ENCODE data around the gene ACAA2. TPM values are rescaled to one million over a fixed set of nuclear protein-coding genes. Genes with fewer than 3 reads are reported as not detected.
A peak's percentile ranks its signal among the peaks of the same experiment; 100 is the strongest.

ACAA2 gene
- total RNA-seq, 1 experiment from 2014 or later, result 18.2 TPM

DNA sequence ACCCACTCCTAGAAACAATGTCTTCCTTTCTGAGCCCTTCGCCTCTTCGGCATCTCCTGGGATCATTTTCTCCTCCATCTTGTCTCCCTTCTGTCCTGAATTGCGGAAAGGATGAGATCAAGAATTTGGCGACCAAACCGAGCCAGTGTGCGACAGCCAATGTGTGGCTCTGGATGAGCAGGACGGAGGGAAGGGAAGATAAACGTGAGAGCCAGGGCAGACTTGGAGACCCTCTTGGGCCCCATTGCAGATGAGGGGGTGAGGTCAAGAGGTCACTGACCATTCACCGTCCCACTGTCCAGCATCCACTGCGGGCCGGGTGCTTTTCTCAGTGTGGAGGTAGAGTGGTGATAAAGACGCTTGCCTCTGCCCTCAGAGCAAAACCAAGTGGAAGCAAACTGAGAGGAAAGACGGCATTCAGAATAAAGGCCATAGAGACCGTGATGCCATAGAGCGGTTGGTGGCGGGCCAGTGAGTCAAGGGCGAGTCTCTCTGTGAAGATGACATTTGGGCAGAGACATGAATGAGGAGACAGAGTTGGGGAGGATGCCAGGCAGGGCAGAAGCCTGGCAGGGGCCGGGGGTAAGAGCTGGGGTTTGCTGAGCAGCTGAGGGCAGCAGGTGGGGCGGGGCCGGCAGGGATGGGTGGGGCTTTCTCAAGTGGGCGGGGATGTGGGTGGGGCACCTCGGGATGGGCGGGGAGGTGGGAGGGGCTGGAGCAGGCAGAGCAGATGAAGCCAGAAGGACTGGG is 55.6 kb downstream of the ACAA2 start:
- no peak for TF ChIP-seq SP1 (IDR thresholded peaks at IDR 0.05; ENCODE audit: low read depth)
- TF ChIP-seq RAD21 (IDR thresholded peaks at IDR 0.05; ENCODE audit: low read depth), result no peak
- TF ChIP-seq ELF1 (IDR thresholded peaks at IDR 0.05; ENCODE audit: borderline replicate concordance, low read depth), result no peak
- no peak for TF ChIP-seq EGR1 (IDR thresholded peaks at IDR 0.05; ENCODE audit: low read depth)

DNA sequence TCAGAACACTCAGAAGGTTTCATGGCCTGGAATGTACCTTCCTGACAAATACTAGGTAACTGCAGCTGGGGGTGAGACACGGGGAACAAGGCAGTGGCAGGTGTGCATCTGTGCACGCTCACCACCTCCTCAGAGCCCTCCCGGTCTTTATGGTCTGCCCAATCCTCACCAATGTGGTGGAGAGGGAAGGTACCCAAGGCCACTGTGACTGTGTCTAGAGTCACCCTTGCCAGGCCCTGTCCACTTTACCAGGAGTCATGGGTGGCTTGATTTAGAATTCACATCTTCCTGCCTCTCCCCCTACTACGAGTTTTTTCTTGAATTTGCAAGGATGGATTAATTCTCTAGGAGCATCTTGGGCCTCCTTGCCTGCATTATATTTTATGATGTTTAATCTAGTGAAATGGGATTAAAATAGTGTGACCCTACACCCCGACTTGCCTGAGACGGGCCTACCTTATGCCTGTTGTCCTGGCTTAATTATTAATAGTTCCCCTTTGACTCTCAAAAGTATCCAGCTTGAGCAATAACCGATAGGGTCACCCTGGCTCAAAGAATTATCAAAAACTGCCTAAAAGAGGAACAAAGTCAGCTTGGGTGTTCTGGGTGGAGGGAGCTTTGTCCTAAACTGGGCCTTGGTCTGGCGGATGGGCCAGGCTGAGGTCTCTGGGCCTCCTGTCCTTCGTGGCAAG is 56.5 kb downstream of the ACAA2 start:
- Histone ChIP-seq H3K4me3 (replicated peaks in 1 of 2; ENCODE audit: low read depth in 1 of 2, low read length in 2 of 2) (no peak overlapping the region), H3K27me3 (ENCODE audit: insufficient read depth, low read length) (no peaks in the 10 kb centered on the region; the same call in 1 of the 2 replicates), H3K9ac (ENCODE audit: low read length) (no peak overlapping the region), H2AFZ (ENCODE audit: low read depth, low read length, poor library complexity, severe bottlenecking) (no peak overlapping the region), H3K4me1 (ENCODE audit: control insufficient read depth in 1 of 2, insufficient read depth in 2 of 2, low read length in 2 of 2) (peaks cover 2 to 3% of the 10 kb centered on the region in 2 experiments; a peak in 1 of 4 replicates), H3K36me3 (ENCODE audit: control insufficient read depth in 1 of 2, insufficient read depth in 2 of 2, low read length in 2 of 2) (no peaks in the 10 kb centered on the region), H3K4me2 (ENCODE audit: low read length) (no peak overlapping the region), H3K9me2 (ENCODE audit: insufficient read depth) (no peaks in the 10 kb centered on the region), H3K9me3 (ENCODE audit: control insufficient read depth in 1 of 2, insufficient read depth in 1 of 2, low read depth in 1 of 2, low read length in 2 of 2) (no peaks in the 10 kb centered on the region), H4K20me1 (ENCODE audit: insufficient read depth) (no peaks in the 10 kb centered on the region), H3K27ac (ENCODE audit: low read depth, low read length) (no peak overlapping the region), H3K79me2 (ENCODE audit: insufficient read depth, low read length) (no peaks in the 10 kb centered on the region)
- intact Hi-C loops (cut with micrococcal nuclease), result no loop called here
- ChIA-PET CTCF (no interaction called here), POLR2A (no interaction called here), RAD21 (ENCODE audit: low non-redundant PET in 1 of 2, low total read pairs in 2 of 2, uncharacterized antibody in 2 of 2, unreplicated experiment in 2 of 2) (no interaction called here)
- BruUV-seq (replicated peaks), result no TSS peak
- TF ChIP-seq SP1 (IDR thresholded peaks at IDR 0.05; ENCODE audit: low read depth) (no peak), ZFX (IDR thresholded peaks at IDR 0.05) (no peak)
- TF ChIP-seq, protein P1, sequence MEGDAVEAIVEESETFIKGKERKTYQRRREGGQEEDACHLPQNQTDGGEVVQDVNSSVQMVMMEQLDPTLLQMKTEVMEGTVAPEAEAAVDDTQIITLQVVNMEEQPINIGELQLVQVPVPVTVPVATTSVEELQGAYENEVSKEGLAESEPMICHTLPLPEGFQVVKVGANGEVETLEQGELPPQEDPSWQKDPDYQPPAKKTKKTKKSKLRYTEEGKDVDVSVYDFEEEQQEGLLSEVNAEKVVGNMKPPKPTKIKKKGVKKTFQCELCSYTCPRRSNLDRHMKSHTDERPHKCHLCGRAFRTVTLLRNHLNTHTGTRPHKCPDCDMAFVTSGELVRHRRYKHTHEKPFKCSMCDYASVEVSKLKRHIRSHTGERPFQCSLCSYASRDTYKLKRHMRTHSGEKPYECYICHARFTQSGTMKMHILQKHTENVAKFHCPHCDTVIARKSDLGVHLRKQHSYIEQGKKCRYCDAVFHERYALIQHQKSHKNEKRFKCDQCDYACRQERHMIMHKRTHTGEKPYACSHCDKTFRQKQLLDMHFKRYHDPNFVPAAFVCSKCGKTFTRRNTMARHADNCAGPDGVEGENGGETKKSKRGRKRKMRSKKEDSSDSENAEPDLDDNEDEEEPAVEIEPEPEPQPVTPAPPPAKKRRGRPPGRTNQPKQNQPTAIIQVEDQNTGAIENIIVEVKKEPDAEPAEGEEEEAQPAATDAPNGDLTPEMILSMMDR (IDR thresholded peaks at IDR 0.05 in 2 of 3, conservative IDR thresholded peaks at IDR 0.05 in 1 of 3; ENCODE audit: borderline replicate concordance in 1 of 3, insufficient read depth in 1 of 3, low read depth in 2 of 3, low read length in 2 of 3), result no peak
- no peak for ATAC-seq
- no peak for DNase-seq (ENCODE audit: low read depth, low spot score)

More for the DNA sequence above, 55.6 kb downstream of the ACAA2 start:
- no peaks in the 10 kb centered on the region for H3K36me3 ChIP-seq (ENCODE audit: control insufficient read depth in 1 of 2, insufficient read depth in 2 of 2, low read length in 2 of 2)
- no peaks in the 10 kb centered on the region for H4K20me1 ChIP-seq (ENCODE audit: insufficient read depth)
- BruUV-seq (replicated peaks), result no TSS peak
- POLR2A ChIA-PET, result no interaction called here
- no peak overlapping the region for H2AFZ ChIP-seq (ENCODE audit: low read depth, low read length, poor library complexity, severe bottlenecking)
- H3K4me1 ChIP-seq (ENCODE audit: control insufficient read depth in 1 of 2, insufficient read depth in 2 of 2, low read length in 2 of 2), result peaks cover 2 to 3% of the 10 kb centered on the region in 2 experiments; a peak in 1 of 4 replicates
- H3K27ac ChIP-seq (ENCODE audit: low read depth, low read length), result no peak overlapping the region
- H3K9ac ChIP-seq (ENCODE audit: low read length), result no peak overlapping the region
- CTCF ChIA-PET, result no interaction called here
- no peaks in the 10 kb centered on the region for H3K79me2 ChIP-seq (ENCODE audit: insufficient read depth, low read length)
- H3K4me2 ChIP-seq (ENCODE audit: low read length), result no peak overlapping the region
- RAD21 ChIA-PET (ENCODE audit: low non-redundant PET in 1 of 2, low total read pairs in 2 of 2, uncharacterized antibody in 2 of 2, unreplicated experiment in 2 of 2), result no interaction called here
- ATAC-seq (peak; percentile 88), DNase-seq (ENCODE audit: low read depth, low spot score) (peak; percentile 28)
- no peaks in the 10 kb centered on the region for H3K27me3 ChIP-seq (ENCODE audit: insufficient read depth, low read length)
- no peaks in the 10 kb centered on the region for H3K9me3 ChIP-seq (ENCODE audit: control insufficient read depth in 1 of 2, insufficient read depth in 1 of 2, low read depth in 1 of 2, low read length in 2 of 2)
- intact Hi-C loops (cut with micrococcal nuclease), result no loop called here
- H3K9me2 ChIP-seq (ENCODE audit: insufficient read depth), result no peaks in the 10 kb centered on the region
- no peak overlapping the region for H3K4me3 ChIP-seq (replicated peaks in 1 of 2; ENCODE audit: low read depth in 1 of 2, low read length in 2 of 2)
